Measurements from ENCODE around the gene MOB1A.
"Not testable (repeated sequence)": the region's sequence is repeated elsewhere in the genome, so short reads cannot be mapped to it uniquely, and the experiment has no call there.

The MOB1A gene

GRCh38 chr2:74178211-74179062 is at the start of gene MOB1A:
MOB1A (minus strand) TSS chr2:74178879; CDS start chr2:74178674, 205 bp downstream.
- peak; percentile 99 for DNase-seq (ENCODE audit: low spot score)

DNA sequence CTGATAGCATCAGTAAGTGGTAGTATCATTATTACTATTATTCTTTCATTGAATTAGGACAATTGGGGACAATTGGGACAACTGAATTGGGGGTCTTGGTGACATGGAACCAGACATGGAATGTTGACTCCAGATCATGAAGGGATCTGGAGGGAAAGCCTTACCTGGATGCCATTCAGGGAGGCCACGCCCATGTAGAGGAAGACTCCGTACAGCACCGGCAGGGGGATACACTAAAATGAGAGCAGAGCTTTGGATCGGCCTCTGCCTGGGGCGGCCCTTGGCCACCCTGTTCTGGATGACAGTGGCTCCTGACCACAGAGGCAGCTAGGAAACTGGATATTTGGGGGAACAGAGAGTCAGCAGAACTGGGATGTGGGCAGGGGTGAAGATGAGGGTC is 49.0 kb upstream of the MOB1A start:
- DNase-seq (ENCODE audit: low spot score): no peak

DNA sequence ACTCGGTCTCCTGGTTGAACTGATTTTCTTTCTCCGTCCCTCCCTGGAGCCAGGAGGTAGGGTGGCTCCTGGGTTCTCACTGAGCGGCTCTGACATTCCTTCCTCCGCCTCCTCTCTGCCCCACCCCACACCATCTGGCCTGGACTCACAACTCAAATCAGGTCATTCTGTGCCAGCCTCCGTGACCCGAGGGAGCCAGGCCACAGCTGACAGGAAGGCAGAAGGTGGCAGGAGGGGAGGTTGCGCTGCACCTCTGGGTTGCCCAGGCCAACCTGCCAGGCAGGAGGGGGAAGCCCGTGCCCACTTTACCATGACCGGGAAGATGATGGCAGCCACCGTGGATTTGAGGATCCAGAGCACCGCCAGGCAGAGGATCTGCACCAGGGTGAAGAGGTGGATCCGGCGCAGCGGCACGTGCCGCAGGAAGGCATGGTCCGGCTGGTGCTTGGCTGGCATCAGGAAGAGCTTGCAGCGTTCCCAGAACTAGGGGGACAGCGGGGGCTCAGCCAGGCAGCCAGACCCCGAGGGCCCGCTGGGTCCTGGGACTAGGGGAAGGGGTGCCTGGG is 48.1 kb upstream of the MOB1A start:
- no peak for DNase-seq (ENCODE audit: low spot score)

GRCh38 chr2:74225698-74226459 is 47.2 kb upstream of the MOB1A start:
- no peak for DNase-seq (ENCODE audit: low spot score)

- no peak for DNase-seq (ENCODE audit: low spot score)
These were observed 45.5 kb upstream of the MOB1A start for GRCh38 chr2:74223941-74224770.

DNA sequence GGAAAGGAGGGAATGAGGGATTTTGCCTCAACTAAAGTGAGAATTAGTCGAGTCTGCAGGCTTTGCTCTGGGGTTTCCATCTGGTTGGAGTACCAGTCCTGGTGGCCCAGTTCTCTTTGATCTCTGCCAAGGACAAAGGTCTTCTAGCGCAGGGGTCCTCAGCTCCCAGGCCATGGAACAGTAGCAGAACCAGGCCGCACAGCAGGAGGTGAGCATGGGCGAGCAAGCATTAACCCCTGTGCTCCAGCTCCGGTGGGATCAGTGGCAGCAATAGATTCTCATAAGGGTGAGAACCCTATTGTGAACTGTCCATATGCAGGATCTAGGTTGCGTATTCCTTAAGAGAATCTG is 43.6 kb upstream of the MOB1A start:
- no peak for DNase-seq (ENCODE audit: low spot score)

- DNase-seq (ENCODE audit: low spot score): no peak
These were observed 43.1 kb upstream of the MOB1A start for GRCh38 chr2:74221604-74222299.

- no peak for DNase-seq (ENCODE audit: low spot score)
These were observed 42.4 kb upstream of the MOB1A start for GRCh38 chr2:74221091-74221490.

DNA sequence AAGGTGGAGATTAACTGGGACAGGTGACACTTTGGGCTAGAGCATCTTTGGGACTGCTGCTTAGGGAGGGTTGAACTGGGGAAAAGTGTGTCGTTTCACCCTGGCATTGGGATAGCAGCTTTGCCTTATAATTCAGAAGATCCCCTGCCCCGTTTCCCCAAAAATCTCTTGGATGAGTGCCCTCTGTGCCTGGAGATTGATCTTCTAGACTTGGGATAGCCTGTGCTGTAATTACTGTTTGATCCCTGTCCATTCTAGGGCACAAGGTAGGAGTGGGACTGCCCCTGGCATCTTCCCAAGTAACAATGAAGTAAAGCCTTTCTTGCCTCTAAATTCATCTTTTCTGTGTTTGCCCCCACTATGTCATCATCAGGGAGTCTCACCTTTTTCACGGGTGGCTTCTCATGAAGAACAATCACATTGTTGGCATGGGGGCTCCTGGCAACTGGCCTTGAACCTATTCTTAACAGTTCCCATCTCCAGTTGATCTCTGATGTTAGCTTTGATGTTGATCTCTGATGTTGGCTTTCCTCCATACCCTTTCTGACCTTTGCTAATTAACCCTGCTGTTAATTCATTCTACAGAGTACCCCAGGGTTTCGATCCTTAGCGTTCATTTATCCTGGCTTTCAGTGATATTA is 41.3 kb upstream of the MOB1A start:
- no peak for DNase-seq (ENCODE audit: low spot score)

GRCh38 chr2:74216642-74217041 is 38.0 kb upstream of the MOB1A start:
- no peak for DNase-seq (ENCODE audit: low spot score)

GRCh38 chr2:74215771-74216170 is 37.1 kb upstream of the MOB1A start:
- DNase-seq (ENCODE audit: low spot score): not testable (repeated sequence)

DNA sequence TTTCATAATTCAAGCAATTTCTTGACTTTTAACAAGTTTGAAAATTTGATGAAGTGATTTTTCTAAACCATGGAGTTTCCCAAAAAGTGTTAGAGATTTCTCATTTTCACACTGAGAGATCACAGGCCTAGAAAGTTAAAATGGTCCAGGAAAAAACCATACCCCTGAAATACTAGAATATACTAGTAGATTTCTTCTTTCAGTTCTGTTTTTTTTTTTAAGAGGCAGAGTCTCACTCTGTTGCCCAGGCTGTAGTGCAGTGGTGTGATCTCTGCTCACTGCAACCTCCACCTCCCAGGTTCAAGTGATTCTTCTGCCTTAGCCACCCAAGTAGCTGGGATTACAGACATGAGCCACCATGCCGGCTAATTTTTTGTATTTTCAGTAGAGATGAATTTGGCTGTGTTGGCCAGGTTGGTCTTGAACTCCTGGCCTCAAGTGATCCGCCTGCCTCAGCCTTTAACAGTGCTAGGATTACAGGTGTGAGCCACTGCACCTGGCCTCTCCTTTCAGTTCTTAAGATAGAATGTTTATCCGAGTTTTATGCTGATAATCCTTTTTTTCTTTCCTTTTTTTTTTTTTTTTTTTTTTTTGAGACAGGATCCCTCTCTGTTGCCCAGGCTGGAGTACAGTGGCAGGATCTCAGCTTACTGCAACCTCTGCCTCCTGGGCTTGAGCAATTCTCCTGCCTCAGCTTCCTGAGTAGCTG is 34.2 kb upstream of the MOB1A start:
- DNase-seq (ENCODE audit: low spot score): no peak

GRCh38 chr2:74206180-74206688 is 27.6 kb upstream of the MOB1A start:
- peak; percentile 70 for DNase-seq (ENCODE audit: low spot score)

DNA sequence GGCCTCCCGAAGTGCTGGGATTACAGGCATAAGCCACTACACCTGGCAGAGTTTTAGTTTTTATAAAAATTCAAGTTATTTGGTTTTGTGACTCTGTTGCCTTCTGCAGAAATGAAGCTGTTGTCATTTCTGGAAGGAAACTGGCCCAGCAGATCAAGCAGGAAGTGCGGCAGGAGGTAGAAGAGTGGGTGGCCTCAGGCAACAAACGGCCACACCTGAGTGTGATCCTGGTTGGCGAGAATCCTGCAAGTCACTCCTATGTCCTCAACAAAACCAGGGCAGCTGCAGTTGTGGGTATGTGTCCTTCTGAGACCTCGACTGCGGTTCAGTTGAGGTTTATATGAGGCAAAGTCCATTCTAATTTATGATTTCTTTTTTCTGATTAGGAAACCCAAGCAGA is 26.9 kb upstream of the MOB1A start:
- DNase-seq (ENCODE audit: low spot score): no peak

DNA sequence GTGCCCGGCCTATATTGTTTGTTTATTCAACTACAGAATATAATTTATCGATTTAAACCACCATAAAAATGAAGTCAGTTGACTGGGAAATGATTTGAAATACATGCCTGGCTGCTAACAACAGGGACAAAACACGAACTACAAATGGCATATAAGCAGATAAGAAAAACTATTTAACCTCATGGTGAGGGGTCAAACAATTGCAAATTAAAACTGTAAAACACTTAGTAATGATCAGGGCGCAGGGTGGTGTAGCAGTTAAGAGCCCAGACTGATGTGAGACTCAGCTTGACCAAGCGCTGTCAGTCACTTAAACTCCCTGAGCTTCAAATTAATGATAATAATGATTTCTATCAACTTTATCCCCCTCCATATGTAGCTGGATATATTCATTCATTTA is 26.4 kb upstream of the MOB1A start:
- no peak for DNase-seq (ENCODE audit: low spot score)

DNA sequence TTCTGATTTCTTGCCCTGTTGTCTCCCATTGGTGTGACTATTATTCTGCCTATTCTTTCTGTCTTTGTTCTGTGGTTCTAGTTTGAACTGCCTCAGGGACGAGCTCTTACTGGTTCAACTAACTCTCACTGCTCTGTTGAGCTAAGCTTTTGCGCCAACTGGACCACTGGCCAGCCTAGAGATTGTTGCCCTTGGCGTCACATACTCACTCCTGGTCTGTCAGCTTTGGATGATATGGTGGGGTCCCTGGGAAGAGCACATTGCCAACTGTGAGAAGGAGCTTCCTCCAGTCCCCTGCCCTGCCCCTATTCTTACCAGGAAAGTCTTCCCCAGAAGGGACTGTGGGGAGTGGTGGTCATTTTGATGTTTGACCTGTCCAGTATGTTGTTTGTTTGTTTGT is 25.8 kb upstream of the MOB1A start:
- no peak for DNase-seq (ENCODE audit: low spot score)

- DNase-seq (ENCODE audit: low spot score): no peak
These were observed 22.9 kb upstream of the MOB1A start for GRCh38 chr2:74201596-74201995.

DNA sequence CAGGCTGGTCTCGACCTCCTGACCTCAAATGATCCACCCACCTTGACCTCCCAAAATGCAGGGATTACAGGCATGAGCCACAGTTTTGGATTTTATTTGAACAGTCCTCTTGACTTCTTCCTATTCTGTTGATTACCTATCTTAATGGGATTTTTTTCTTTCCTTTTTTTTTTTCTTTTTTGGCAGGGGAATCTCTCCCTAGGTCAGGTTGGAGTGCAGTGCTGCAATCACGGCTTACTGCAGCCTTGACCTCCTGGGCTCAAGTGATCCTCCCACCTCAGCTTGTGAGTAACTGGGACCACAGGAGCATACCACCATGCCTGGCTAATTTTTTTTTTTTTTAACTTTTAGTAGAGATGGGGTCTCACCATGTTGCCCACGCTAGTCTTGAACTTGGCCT is 22.5 kb upstream of the MOB1A start:
- DNase-seq (ENCODE audit: low spot score): no peak

- no peak for DNase-seq (ENCODE audit: low spot score)
These were observed 21.2 kb upstream of the MOB1A start for GRCh38 chr2:74199871-74200305.

DNA sequence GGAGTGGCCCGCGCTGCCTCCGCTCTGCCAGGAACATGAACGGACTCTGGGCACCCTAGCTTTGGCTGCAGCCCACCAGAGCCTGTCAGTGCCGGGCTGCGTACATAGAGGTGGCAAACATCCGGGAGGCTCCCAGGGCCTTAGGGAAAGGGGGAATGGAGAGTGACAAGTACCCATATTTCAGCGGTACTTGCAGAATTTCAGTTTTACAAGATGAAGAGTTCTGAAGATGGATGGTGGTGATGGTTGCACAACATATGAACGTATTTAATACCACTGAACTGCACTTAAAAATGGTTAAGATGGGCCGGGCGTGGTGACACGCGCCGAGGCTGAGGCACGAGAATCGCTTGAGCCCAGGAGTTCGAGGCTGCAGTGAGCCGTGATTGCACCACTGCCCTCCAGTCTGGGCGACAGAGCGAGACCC is 20.6 kb upstream of the MOB1A start:
- no peak for DNase-seq (ENCODE audit: low spot score)

Measured in kidney capillary endothelial cell (primary cell).